CD4-positive, CD25-positive, alpha-beta regulatory T cell (primary cell): Measurements from ENCODE around the gene BLTP3B. TPM values are rescaled to one million over a fixed set of nuclear protein-coding genes. Genes with fewer than 3 reads are reported as not detected.
"Not testable (repeated sequence)": the region's sequence is repeated elsewhere in the genome, so short reads cannot be mapped to it uniquely, and the experiment has no call there.

Experiments used
- ATAC-seq, 2 donors: fragments of 150-1000 bp; cut with Tn5 transposase; one replicate each; pipeline ENCODE4 v1.10.0; 2021; ENCODE audit warnings: low read depth in 2 of 2, moderate number of reproducible peaks in 2 of 2, moderate library complexity in 1 of 2
- DNase-seq, 3 donors: peaks; one replicate each; pipeline versions ENCODE4 v3.0.0 to v3.0.0-alpha.2; 2012 to 2022; ENCODE audit warnings: mixed read lengths in 1 of 3
- H3K27ac ChIP-seq: one replicate; pipeline ENCODE4 v1.7.0; 2013; ENCODE audit warnings: mild to moderate bottlenecking, low read length; ENCODE audit not compliant: insufficient read depth, poor library complexity, severe bottlenecking
- H3K27me3 ChIP-seq: one replicate; pipeline ENCODE4 v1.7.0; 2013; ENCODE audit warnings: low read length; ENCODE audit not compliant: control insufficient read depth, insufficient read depth
- H3K36me3 ChIP-seq: one replicate; pipeline ENCODE4 v1.7.0; 2013; ENCODE audit warnings: mild to moderate bottlenecking, low read length, moderate library complexity; ENCODE audit not compliant: control insufficient read depth, insufficient read depth
- H3K4me1 ChIP-seq: 2 replicates; pipeline ENCODE4 v1.7.0; 2013; ENCODE audit warnings: mild to moderate bottlenecking, low read length; ENCODE audit not compliant: insufficient read depth, control insufficient read depth, poor library complexity, severe bottlenecking
- H3K4me3 ChIP-seq: one replicate; pipeline ENCODE4 v1.7.0; 2013; ENCODE audit warnings: low read depth, mild to moderate bottlenecking, low read length, moderate library complexity
- H3K9me3 ChIP-seq, 2 experiments: 1 replicate in 1 of 2; 2 replicates in 1 of 2; pipeline ENCODE4 v1.7.0; 2013; ENCODE audit warnings: low read length in 2 of 2, mild to moderate bottlenecking in 1 of 2, moderate library complexity in 1 of 2; ENCODE audit not compliant: control insufficient read depth in 2 of 2
- H3K27ac Mint-ChIP-seq, 3 donors: one replicate each; pipeline ENCODE4 v1.8.0; 2020 to 2022; ENCODE audit warnings: mild to moderate bottlenecking in 3 of 3, mixed read lengths in 3 of 3, moderate library complexity in 2 of 3
- H3K27me3 Mint-ChIP-seq: one replicate; pipeline ENCODE4 v1.8.0; 2022; ENCODE audit warnings: mild to moderate bottlenecking, mixed read lengths
- H3K36me3 Mint-ChIP-seq: one replicate; pipeline ENCODE4 v1.8.0; 2020; ENCODE audit warnings: mixed read lengths
- H3K4me1 Mint-ChIP-seq, 4 donors: one replicate each; pipeline ENCODE4 v1.8.0; 2020 to 2022; ENCODE audit warnings: mixed read lengths in 4 of 4, mild to moderate bottlenecking in 1 of 4
- H3K4me3 Mint-ChIP-seq, 4 donors: one replicate each; pipeline ENCODE4 v1.8.0; 2020 to 2022; ENCODE audit warnings: mild to moderate bottlenecking in 4 of 4, mixed read lengths in 4 of 4, moderate library complexity in 3 of 4
- H3K9me3 Mint-ChIP-seq, 7 donors: one replicate each; pipeline ENCODE4 v1.8.0; 2020 to 2022; ENCODE audit warnings: mixed read lengths in 7 of 7, mild to moderate bottlenecking in 3 of 7, moderate library complexity in 2 of 7
- polyA plus RNA-seq, 4 donors: library from polyadenylated mRNA; unstranded; fragments of 300-500 nt; fragmentation: Illumina TruSeq; gene quantifications; one replicate each; pipeline ENCODE4 v1.2.3, GENCODE V29; 2021
- total RNA-seq: library from RNA; stranded (reverse); gene quantifications from one replicate; pipeline ENCODE4 v1.2.3, GENCODE V29; 2022

BLTP3B gene
- total and polyA plus RNA-seq, 5 donors from 2014 or later, result 12.1 to 26.5 (median 16.9) TPM

DNA sequence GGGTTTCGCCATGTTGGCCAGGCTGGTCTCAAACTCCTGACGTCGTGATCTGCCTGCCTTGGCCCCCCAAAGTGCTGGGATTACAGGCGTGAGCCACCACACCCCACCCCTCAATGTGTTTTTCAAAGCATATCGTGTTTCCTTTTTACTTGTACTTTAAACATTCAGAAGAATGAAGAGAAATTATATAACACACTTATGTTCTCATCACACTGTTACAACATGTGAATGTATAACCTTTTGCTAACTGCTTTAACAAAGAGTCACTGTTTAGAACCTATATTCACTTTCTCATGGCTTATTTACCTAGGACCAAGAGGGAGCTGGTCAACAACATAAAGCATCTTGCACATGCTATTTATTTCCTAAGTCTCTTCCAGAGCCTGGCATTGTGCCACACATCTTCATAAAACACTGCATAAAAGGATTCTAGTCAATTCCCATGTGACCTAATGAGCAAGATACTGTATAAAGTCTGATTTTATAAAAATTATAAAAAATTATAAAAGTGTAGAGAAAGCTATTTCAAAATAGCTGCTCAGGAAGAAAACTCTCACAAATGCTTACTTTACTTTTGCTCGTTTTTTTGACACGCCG lies 42.0 kb upstream of the BLTP3B start:
- H3K27me3 Mint-ChIP-seq, result no peaks in the 10 kb centered on the region
- H3K27me3 ChIP-seq, result no peaks in the 10 kb centered on the region
- no peaks in the 10 kb centered on the region for H3K9me3 ChIP-seq
- no peak overlapping the region for H3K27ac ChIP-seq
- H3K27ac Mint-ChIP-seq, result no peak overlapping the region
- peaks cover 11 to 20% (median 14%) of the 10 kb centered on the region in 4 donors for H3K4me1 Mint-ChIP-seq
- no peak overlapping the region for H3K4me3 ChIP-seq
- H3K36me3 ChIP-seq, result peaks cover 5% of the 10 kb centered on the region
- H3K4me1 ChIP-seq, result no peaks in the 10 kb centered on the region
- H3K36me3 Mint-ChIP-seq, result peaks cover 10% of the 10 kb centered on the region
- DNase-seq (no peak), ATAC-seq (no peak)
- H3K4me3 Mint-ChIP-seq, result no peak overlapping the region
- no peaks in the 10 kb centered on the region for H3K9me3 Mint-ChIP-seq

GRCh38 chr12:100179252-100179651 lies 36.6 kb upstream of the BLTP3B start:
- DNase-seq (no peak), ATAC-seq (no peak)
- H3K27me3 ChIP-seq, result no peaks in the 10 kb centered on the region
- no peaks in the 10 kb centered on the region for H3K4me1 ChIP-seq
- Mint-ChIP-seq H3K27ac (peak overlapping the region in 1 of 3 donors; percentile 57), H3K9me3 (no peaks in the 10 kb centered on the region), H3K27me3 (no peaks in the 10 kb centered on the region), H3K4me1 (peaks cover 8 to 17% (median 11%) of the 10 kb centered on the region in 4 donors), H3K4me3 (peak overlapping the region in 1 of 4 donors; percentile 23), H3K36me3 (peaks cover 24% of the 10 kb centered on the region)
- H3K9me3 ChIP-seq, result no peaks in the 10 kb centered on the region
- H3K4me3 ChIP-seq, result no peak overlapping the region
- no peak overlapping the region for H3K27ac ChIP-seq
- no peaks in the 10 kb centered on the region for H3K36me3 ChIP-seq

- H3K4me3 Mint-ChIP-seq, H3K9me3 ChIP-seq, H3K4me1 ChIP-seq, DNase-seq, H3K36me3 ChIP-seq, H3K27me3 ChIP-seq, H3K9me3 Mint-ChIP-seq, H3K4me3 ChIP-seq, ATAC-seq, H3K27me3 Mint-ChIP-seq, H3K27ac Mint-ChIP-seq, H3K27ac ChIP-seq: not testable (repeated sequence)
- Mint-ChIP-seq H3K36me3 (peaks cover 25% of the 10 kb centered on the region), H3K4me1 (peaks cover 0 to 17% (median 6%) of the 10 kb centered on the region in 4 donors)
Observed at GRCh38 chr12:100176493-100176892, 33.8 kb upstream of the BLTP3B start.

- DNase-seq (no peak), ATAC-seq (no peak)
- peaks cover 18% of the 10 kb centered on the region for H3K36me3 Mint-ChIP-seq
- Histone ChIP-seq H3K27me3 (no peaks in the 10 kb centered on the region), H3K4me3 (no peak overlapping the region), H3K4me1 (no peaks in the 10 kb centered on the region), H3K36me3 (peaks cover 4% of the 10 kb centered on the region), H3K9me3 (no peaks in the 10 kb centered on the region), H3K27ac (no peak overlapping the region)
- H3K4me3 Mint-ChIP-seq, result no peak overlapping the region
- peaks cover 0 to 5% (median 0%) of the 10 kb centered on the region in 4 donors for H3K4me1 Mint-ChIP-seq
- H3K9me3 Mint-ChIP-seq, result no peaks in the 10 kb centered on the region
- H3K27ac Mint-ChIP-seq, result no peak overlapping the region
- no peaks in the 10 kb centered on the region for H3K27me3 Mint-ChIP-seq
Observed at GRCh38 chr12:100174495-100174894, 31.8 kb upstream of the BLTP3B start.

DNA sequence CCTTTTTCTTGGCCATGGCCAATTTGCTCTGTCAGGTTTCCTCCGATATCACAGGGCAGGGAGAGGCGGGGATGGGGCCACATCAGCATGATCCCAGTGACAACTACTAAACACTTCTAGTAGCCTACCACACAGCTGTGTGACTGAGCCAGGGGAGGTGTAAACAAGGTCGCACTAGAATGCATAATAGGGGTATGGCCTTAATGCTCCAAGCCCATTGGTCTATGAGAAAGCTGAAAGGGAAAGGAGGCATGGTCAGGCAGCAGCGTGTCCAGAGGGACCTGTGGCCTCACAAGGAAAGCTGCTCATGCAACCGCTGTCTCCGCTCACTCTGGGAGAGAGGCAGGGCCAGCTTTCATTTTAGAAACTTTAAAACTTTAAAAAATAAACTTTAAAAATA lies 30.4 kb upstream of the BLTP3B start:
- H3K4me3 Mint-ChIP-seq, result no peak overlapping the region
- H3K27me3 Mint-ChIP-seq, result no peaks in the 10 kb centered on the region
- H3K36me3 Mint-ChIP-seq, result peaks cover 11% of the 10 kb centered on the region
- no peaks in the 10 kb centered on the region for H3K27me3 ChIP-seq
- no peaks in the 10 kb centered on the region for H3K4me1 Mint-ChIP-seq
- no peaks in the 10 kb centered on the region for H3K9me3 Mint-ChIP-seq
- ATAC-seq, result no peak
- no peak for DNase-seq
- no peak overlapping the region for H3K27ac Mint-ChIP-seq
- peaks cover 4% of the 10 kb centered on the region for H3K36me3 ChIP-seq
- no peaks in the 10 kb centered on the region for H3K9me3 ChIP-seq
- H3K27ac ChIP-seq, result no peak overlapping the region
- H3K4me3 ChIP-seq, result no peak overlapping the region
- no peaks in the 10 kb centered on the region for H3K4me1 ChIP-seq

- H3K9me3 Mint-ChIP-seq, result no peaks in the 10 kb centered on the region
- DNase-seq (no peak), ATAC-seq (no peak)
- no peak overlapping the region for H3K27ac Mint-ChIP-seq
- H3K36me3 ChIP-seq, result peaks cover 4% of the 10 kb centered on the region
- H3K4me3 Mint-ChIP-seq, result no peak overlapping the region
- no peaks in the 10 kb centered on the region for H3K27me3 Mint-ChIP-seq
- no peak overlapping the region for H3K4me3 ChIP-seq
- H3K36me3 Mint-ChIP-seq, result peaks cover 6% of the 10 kb centered on the region
- no peaks in the 10 kb centered on the region for H3K27me3 ChIP-seq
- no peaks in the 10 kb centered on the region for H3K4me1 ChIP-seq
- no peaks in the 10 kb centered on the region for H3K9me3 ChIP-seq
- no peaks in the 10 kb centered on the region for H3K4me1 Mint-ChIP-seq
- H3K27ac ChIP-seq, result no peak overlapping the region
Observed at GRCh38 chr12:100171248-100171647, 28.6 kb upstream of the BLTP3B start.

- Mint-ChIP-seq H3K27ac (no peak overlapping the region), H3K36me3 (peaks cover 7% of the 10 kb centered on the region), H3K27me3 (no peaks in the 10 kb centered on the region), H3K9me3 (no peaks in the 10 kb centered on the region), H3K4me3 (no peak overlapping the region), H3K4me1 (no peaks in the 10 kb centered on the region)
- Histone ChIP-seq H3K27me3 (no peaks in the 10 kb centered on the region), H3K9me3 (no peaks in the 10 kb centered on the region), H3K36me3 (peaks cover 6% of the 10 kb centered on the region), H3K27ac (no peak overlapping the region), H3K4me3 (no peak overlapping the region), H3K4me1 (no peaks in the 10 kb centered on the region)
- ATAC-seq (no peak), DNase-seq (no peak)
Observed at GRCh38 chr12:100170313-100170858, 27.7 kb upstream of the BLTP3B start.

DNA sequence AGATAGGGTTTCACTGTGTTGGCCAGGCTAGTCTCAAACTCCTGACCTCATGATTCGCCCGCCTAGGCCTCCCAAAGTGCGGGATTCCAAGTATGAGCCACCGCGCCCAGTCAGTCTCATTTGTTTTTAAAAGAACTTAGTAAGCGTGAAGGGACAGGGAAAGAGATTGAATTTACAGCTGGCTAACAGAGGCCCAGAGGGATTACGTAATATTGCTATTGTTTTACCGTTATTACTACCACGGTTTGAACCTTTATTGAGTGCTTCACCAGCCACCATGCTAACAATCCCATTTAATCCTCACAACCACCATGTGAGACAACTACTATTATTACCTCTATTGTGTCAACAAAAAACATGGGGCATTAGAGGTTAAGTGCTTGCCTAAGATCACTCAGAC lies 26.7 kb upstream of the BLTP3B start:
- no peak overlapping the region for H3K4me3 ChIP-seq
- H3K36me3 ChIP-seq, result peaks cover 6% of the 10 kb centered on the region
- peak overlapping the region in 1 of 4 donors; percentile 43 for H3K4me3 Mint-ChIP-seq
- no peaks in the 10 kb centered on the region for H3K27me3 Mint-ChIP-seq
- no peak for ATAC-seq
- H3K27me3 ChIP-seq, result no peaks in the 10 kb centered on the region
- H3K27ac Mint-ChIP-seq, result no peak overlapping the region
- H3K4me1 ChIP-seq, result no peaks in the 10 kb centered on the region
- no peaks in the 10 kb centered on the region for H3K9me3 Mint-ChIP-seq
- no peak for DNase-seq
- peaks cover 6% of the 10 kb centered on the region for H3K36me3 Mint-ChIP-seq
- peaks cover 0 to 1% (median 0%) of the 10 kb centered on the region in 4 donors for H3K4me1 Mint-ChIP-seq
- no peak overlapping the region for H3K27ac ChIP-seq
- no peaks in the 10 kb centered on the region for H3K9me3 ChIP-seq
